GM18502 (cell line): ENCODE results near the gene TMPRSS15.

Source experiments
- ATAC-seq: cut with Tn5 transposase; IDR thresholded peaks from one replicate; pipeline ENCODE4 v1.9.1; 2021; ENCODE audit warnings: mild to moderate bottlenecking; ENCODE audit not compliant: unreplicated experiment, poor library complexity

Gene TMPRSS15

GRCh38 chr21:18354947-18355346 is 48.6 kb downstream of the TMPRSS15 start:
- ATAC-seq: no peak

- ATAC-seq: no peak
Observed at GRCh38 chr21:18350216-18350615, 53.4 kb downstream of the TMPRSS15 start.

GRCh38 chr21:18349468-18349867 is 54.1 kb downstream of the TMPRSS15 start:
- no peak for ATAC-seq

GRCh38 chr21:18340387-18340942 is 63.1 kb downstream of the TMPRSS15 start:
- no peak for ATAC-seq

GRCh38 chr21:18335651-18336236 is 67.8 kb downstream of the TMPRSS15 start:
- no peak for ATAC-seq

- ATAC-seq: no peak
Observed at GRCh38 chr21:18334066-18334465, 69.5 kb downstream of the TMPRSS15 start.

- ATAC-seq: no peak
Observed at GRCh38 chr21:18318156-18318555, 85.4 kb downstream of the TMPRSS15 start.

- no peak for ATAC-seq
Observed at GRCh38 chr21:18298228-18298627, 105.4 kb downstream of the TMPRSS15 start.

- no peak for ATAC-seq
Observed at GRCh38 chr21:18294100-18294499, 109.5 kb downstream of the TMPRSS15 start.

- no peak for ATAC-seq
Observed at GRCh38 chr21:18289876-18290275, 113.7 kb downstream of the TMPRSS15 start.

GRCh38 chr21:18285379-18285778 is 118.2 kb downstream of the TMPRSS15 start:
- no peak for ATAC-seq

GRCh38 chr21:18275781-18276180 is 127.8 kb downstream of the TMPRSS15 start:
- no peak for ATAC-seq

GRCh38 chr21:18274370-18274769 is 129.2 kb downstream of the TMPRSS15 start:
- ATAC-seq: no peak

- no peak for ATAC-seq
Observed at GRCh38 chr21:18273400-18273799, 130.2 kb downstream of the TMPRSS15 start.

- no peak for ATAC-seq
Observed at GRCh38 chr21:18269856-18270255, 133.7 kb downstream of the TMPRSS15 start.

- no peak for ATAC-seq
Observed at GRCh38 chr21:18268906-18269305, 134.7 kb downstream of the TMPRSS15 start.

GRCh38 chr21:18267496-18267895 is 136.1 kb downstream of the TMPRSS15 start:
- ATAC-seq: no peak

- no peak for ATAC-seq
Observed at GRCh38 chr21:18265944-18266343, 137.6 kb downstream of the TMPRSS15 start.

- ATAC-seq: no peak
Observed at GRCh38 chr21:18253799-18254198, 149.8 kb downstream of the TMPRSS15 start.

GRCh38 chr21:18253221-18253620 is 150.4 kb downstream of the TMPRSS15 start:
- no peak for ATAC-seq

- ATAC-seq: no peak
Observed at GRCh38 chr21:18252680-18253079, 150.9 kb downstream of the TMPRSS15 start.

- ATAC-seq: no peak
Observed at GRCh38 chr21:18252256-18252655, 151.3 kb downstream of the TMPRSS15 start.
